DOHH2 (cell line): ENCODE data around the gene SEPTIN5.

Source experiments
- H3F3A ChIP-seq: fragments of 200-600 bp; sonication (generic), shearing (Covaris generic); 2 replicates; pipeline ENCODE4 v1.6.0; 2016; ENCODE audit warnings: antibody characterized with exemption, mild to moderate bottlenecking; ENCODE audit not compliant: control insufficient read depth, insufficient read depth
- H3K27ac ChIP-seq: fragments of 200-600 bp; sonication (generic); 2 replicates; pipeline ENCODE4 v1.5.1; 2014; ENCODE audit warnings: low read depth, mild to moderate bottlenecking, low read length, moderate library complexity
- H3K27me3 ChIP-seq: fragments of 200-600 bp; sonication (generic); 2 replicates; pipeline ENCODE4 v1.6.1; 2014; ENCODE audit warnings: mild to moderate bottlenecking, low read length, mixed read lengths; ENCODE audit not compliant: control insufficient read depth
- H3K36me3 ChIP-seq: fragments of 200-600 bp; sonication (generic); 2 replicates; pipeline ENCODE4 v1.6.1; 2014; ENCODE audit warnings: mild to moderate bottlenecking, low read length, moderate library complexity, mixed read lengths; ENCODE audit not compliant: control insufficient read depth
- H3K4me1 ChIP-seq: fragments of 200-600 bp; sonication (generic); 2 replicates; pipeline ENCODE4 v1.6.1; 2014; ENCODE audit warnings: mild to moderate bottlenecking, low read length, mixed read lengths; ENCODE audit not compliant: control insufficient read depth
- H3K4me2 ChIP-seq: fragments of 200-600 bp; sonication (generic); 2 replicates; pipeline ENCODE4 v1.6.0; 2014; ENCODE audit warnings: mild to moderate bottlenecking, low read length, moderate library complexity
- H3K4me3 ChIP-seq: fragments of 200-600 bp; sonication (generic); 2 replicates; pipeline ENCODE4 v1.5.1; 2014; ENCODE audit warnings: mild to moderate bottlenecking, low read length, mixed read lengths
- H3K79me2 ChIP-seq: fragments of 200-600 bp; sonication (generic); 2 replicates; pipeline ENCODE4 v1.6.1; 2014; ENCODE audit warnings: mild to moderate bottlenecking, low read length, mixed read lengths; ENCODE audit not compliant: control insufficient read depth
- H3K9me2 ChIP-seq: fragments of 200-600 bp; sonication (generic); replicated peaks from 2 replicates; pipeline ENCODE4 v1.6.1; 2014; ENCODE audit warnings: mild to moderate bottlenecking, low read length, mixed read lengths; ENCODE audit not compliant: control insufficient read depth
- H3K9me3 ChIP-seq: fragments of 200-600 bp; sonication (generic); 2 replicates; pipeline ENCODE4 v1.6.1; 2014; ENCODE audit warnings: antibody characterized with exemption, low read length, mixed read lengths; ENCODE audit not compliant: control insufficient read depth, insufficient read depth
- H4K20me1 ChIP-seq: fragments of 200-600 bp; sonication (generic); 2 replicates; pipeline ENCODE4 v1.6.0; 2014; ENCODE audit warnings: low read depth, mild to moderate bottlenecking, antibody characterized with exemption, low read length, moderate library complexity; ENCODE audit not compliant: control insufficient read depth, insufficient read depth
- CTCF ChIP-seq: fragments of 200-600 bp; sonication (generic); IDR thresholded peaks from one replicate; pipeline ENCODE4 v1.5.1; 2014; ENCODE audit warnings: antibody characterized with exemption, mild to moderate bottlenecking, low read depth, low read length; ENCODE audit not compliant: poor library complexity, severe bottlenecking
- EZH2phosphoT487 ChIP-seq: fragments of 200-600 bp; sonication (generic); IDR thresholded peaks from 2 replicates; pipeline ENCODE4 v1.6.1; 2017; ENCODE audit warnings: borderline replicate concordance, mild to moderate bottlenecking, antibody characterized with exemption, low read length, moderate library complexity, mixed read lengths

Gene SEPTIN5

DNA sequence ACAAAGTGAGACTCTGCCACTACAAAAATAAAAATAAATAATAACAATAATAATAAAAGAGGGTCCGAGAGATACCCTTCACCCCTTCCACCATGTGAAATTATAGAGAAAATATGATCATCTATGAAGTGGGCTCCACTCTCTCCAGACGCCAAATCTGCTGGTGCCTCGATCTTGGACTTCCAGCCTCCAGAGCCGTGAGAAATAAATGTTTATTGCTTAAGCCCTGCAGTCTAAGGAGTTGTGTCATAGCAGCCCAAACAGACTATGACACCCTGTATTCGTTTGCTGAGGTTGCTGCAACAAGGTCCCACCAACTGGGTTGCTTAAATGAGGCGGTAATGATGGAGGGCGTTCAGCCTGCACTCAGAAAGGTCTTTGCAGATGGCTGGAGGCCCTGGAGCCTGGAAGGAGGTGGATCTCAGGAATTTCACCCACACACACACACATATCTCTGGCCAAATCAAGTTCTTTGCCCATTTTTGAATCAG, 7.6 kb upstream of the SEPTIN5 start:
- no peak overlapping the region for H3K27ac ChIP-seq

DNA sequence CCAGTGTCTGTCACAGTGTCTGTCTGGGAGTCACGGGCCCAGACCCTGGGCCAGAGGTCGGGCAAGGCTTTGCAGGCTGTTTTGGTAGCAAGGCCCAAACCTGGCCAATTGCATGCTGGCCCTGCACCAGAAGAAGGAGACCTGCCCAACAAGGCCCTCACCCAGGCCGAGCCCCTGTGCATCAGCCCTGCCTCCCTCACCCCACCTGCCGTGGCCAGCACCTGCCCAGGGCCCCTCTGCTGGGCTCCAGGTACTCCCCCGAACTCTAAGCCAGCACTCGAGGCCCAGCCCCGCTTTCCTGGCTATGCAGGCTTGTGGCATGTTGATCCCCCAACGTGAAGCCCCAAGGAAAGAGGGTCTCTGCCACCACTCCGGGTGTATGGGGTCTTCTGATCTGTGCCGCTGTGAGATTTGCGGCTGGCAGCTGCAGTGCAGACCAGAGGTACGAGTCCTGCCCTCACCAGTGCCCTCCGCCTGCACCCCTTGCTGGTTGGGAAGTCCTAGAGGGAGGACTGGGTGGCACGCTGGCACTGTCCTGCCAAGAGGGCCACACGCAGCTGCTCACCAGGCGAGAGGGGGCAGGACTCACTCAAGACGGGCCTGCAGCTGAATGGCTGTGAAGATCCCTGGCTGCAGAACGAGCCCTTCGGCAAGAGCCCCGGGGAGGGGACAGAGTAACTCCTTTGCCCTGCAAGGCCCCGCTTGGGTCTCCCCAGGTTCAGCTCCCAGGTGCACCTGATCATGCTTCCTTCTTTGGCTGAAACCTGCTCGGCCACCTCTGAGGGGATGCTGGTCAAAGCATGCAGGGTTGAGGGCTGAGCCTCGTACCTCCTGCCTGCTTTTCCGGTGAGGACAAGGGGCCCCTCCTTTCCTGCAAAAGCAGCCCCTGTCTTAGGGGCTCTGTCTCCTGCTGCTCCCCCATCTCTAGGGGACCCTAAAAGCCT, 6.7 kb upstream of the SEPTIN5 start:
- no peaks in the 10 kb centered on the region for H3K79me2 ChIP-seq
- no peaks in the 10 kb centered on the region for H4K20me1 ChIP-seq
- no peak overlapping the region for H3K4me3 ChIP-seq
- H3K36me3 ChIP-seq: no peaks in the 10 kb centered on the region
- no peaks in the 10 kb centered on the region for H3F3A ChIP-seq
- H3K4me2 ChIP-seq: no peak overlapping the region
- H3K9me2 ChIP-seq: no peaks in the 10 kb centered on the region
- TF ChIP-seq CTCF: no peak
- TF ChIP-seq EZH2phosphoT487: no peak
- H3K9me3 ChIP-seq: no peaks in the 10 kb centered on the region
- no peak overlapping the region for H3K27ac ChIP-seq
- H3K27me3 ChIP-seq: no peaks in the 10 kb centered on the region; the same call in 1 of the 2 replicates
- H3K4me1 ChIP-seq: no peaks in the 10 kb centered on the region

More for the DNA sequence above, 7.6 kb upstream of the SEPTIN5 start:
- H4K20me1 ChIP-seq: no peaks in the 10 kb centered on the region
- H3K4me3 ChIP-seq: no peak overlapping the region
- no peaks in the 10 kb centered on the region for H3K36me3 ChIP-seq
- H3K4me2 ChIP-seq: no peak overlapping the region
- no peaks in the 10 kb centered on the region for H3K79me2 ChIP-seq
- no peaks in the 10 kb centered on the region for H3K4me1 ChIP-seq
- H3F3A ChIP-seq: no peaks in the 10 kb centered on the region
- TF ChIP-seq CTCF (no peak), EZH2phosphoT487 (no peak)
- no peaks in the 10 kb centered on the region for H3K27me3 ChIP-seq
- H3K9me2 ChIP-seq: no peaks in the 10 kb centered on the region
- no peaks in the 10 kb centered on the region for H3K9me3 ChIP-seq

DNA sequence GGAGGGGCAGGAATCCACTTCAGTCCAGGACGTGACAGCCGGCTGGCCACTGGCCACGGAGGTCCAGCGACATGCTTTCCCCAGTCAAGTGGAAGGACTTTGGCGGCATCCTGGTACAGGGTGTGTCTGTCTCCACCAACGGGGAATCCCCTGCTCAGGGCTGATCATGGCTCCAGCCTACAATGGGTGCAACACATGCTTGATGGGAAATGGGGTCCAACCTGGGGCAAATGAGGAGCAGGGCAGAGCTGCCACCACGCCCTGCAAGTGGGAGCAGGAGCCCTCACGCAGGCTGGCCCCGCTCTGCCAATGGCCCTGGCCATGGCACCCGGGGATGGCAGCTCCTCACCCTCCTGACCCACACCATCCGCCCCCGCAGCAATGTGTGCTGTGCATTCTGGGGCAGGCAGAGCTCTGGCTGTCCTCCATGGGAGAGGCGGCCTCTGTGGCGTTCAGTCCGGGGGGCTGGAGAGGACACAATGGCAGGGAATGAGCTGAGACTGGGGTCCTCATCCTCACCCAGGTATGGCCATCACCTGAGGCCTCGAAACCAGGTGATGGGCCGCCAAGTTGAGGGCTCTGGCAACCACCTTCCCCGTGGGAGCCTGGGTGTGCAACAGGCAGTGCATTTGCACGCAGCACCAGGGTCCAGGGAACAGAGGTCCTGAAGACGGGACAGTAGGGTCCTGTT, 5.8 kb upstream of the SEPTIN5 start:
- H3K27me3 ChIP-seq: peaks cover 4% of the 10 kb centered on the region
- TF ChIP-seq CTCF (no peak), EZH2phosphoT487 (no peak)
- H3K4me1 ChIP-seq: no peaks in the 10 kb centered on the region

More for the DNA sequence above, 5.8 kb upstream of the SEPTIN5 start:
- H3K9me3 ChIP-seq: no peaks in the 10 kb centered on the region
- no peaks in the 10 kb centered on the region for H3K79me2 ChIP-seq
- H3K9me2 ChIP-seq: no peaks in the 10 kb centered on the region
- no peaks in the 10 kb centered on the region for H3K36me3 ChIP-seq
- H3K4me3 ChIP-seq: no peak overlapping the region
- H4K20me1 ChIP-seq: no peaks in the 10 kb centered on the region
- no peaks in the 10 kb centered on the region for H3F3A ChIP-seq
- H3K4me2 ChIP-seq: no peak overlapping the region
- H3K27ac ChIP-seq: no peak overlapping the region
